ENCODE measurements around the gene SLC38A1.
A peak's percentile ranks its signal among the peaks of the same experiment; 100 is the strongest.
"Not testable (repeated sequence)": the region's sequence is repeated elsewhere in the genome, so short reads cannot be mapped to it uniquely, and the experiment has no call there.

SLC38A1 gene

DNA sequence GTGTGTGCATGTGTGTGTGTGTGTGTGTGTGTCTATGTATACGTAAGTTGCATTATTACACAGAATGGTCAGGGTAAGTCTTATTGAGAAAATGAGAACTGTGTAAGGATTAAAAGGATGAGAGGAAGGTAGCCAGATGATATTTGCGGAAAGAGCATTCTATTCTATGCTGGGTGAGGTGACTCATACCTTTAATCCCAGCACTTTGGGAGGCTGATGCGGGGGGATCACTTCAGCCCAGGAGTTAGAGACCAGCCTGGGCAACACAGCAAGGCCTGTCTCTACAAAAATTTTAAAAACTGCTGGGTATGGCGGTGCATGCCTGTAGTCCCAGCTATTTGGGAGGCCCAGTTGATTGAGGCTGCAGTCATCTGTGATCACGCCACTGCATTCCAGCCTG, 103.7 kb downstream of the SLC38A1 start:
- no peak for DNase-seq (ENCODE audit: low spot score)

- no peak for DNase-seq (ENCODE audit: low spot score)
These were observed 104.6 kb downstream of the SLC38A1 start for GRCh38 chr12:46164186-46164761.

DNA sequence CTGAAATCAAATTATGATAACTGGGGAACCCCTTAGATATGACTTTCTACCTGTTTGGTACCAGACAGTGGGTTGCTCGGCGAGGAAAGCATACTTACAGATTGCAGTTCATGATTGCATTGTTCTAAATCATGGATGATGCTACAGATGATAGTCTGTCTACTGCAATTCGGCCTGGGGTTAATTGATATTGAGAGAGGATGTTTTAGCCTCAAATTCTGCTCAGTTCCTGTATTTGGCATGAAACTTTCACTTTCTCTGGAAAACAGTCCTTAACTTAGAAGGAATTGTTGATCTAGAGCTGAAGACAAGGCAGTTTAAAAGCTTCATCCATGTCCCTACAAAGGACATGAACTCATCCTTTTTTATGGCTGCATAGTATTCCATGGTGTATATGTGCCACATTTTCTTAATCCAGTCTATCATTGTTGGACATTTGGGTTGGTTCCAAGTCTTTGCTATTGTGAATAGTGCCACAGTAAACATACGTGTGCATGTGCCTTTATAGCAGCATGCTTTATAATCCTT, 106.2 kb downstream of the SLC38A1 start:
- DNase-seq (ENCODE audit: low spot score): not testable (repeated sequence)

DNA sequence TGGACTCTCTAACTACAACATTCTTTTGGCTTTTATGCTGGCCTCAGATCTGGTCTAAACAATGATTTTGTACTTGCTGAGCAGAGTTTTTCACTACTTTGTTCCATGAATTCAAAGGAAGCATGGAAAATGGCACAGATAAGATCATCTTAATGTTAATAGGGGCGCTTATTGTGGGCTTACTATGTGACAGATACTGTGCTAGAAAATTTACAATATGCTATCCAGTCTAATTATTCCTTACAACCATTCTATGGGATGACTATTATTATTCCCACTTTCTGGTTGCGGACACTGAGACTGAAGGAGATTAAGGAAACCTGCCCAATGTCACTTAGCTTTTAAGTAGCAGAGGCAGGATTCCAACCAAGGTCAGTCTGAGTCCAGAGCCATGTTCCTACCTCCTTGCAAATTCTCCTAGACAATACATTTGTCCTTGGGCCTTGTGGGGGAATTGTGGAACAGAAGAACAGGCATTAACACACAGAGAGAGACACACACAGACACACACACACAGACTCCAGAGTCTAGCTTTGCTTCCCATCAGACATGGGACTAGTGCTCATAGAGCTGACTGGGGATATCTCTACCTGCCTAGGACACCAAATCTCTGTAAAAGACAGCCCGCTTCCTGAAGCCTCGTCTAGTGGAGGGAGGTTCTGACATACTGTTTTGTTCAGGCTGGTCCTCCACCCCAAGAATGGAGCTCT, 107.7 kb downstream of the SLC38A1 start:
- DNase-seq (ENCODE audit: low spot score): no peak

DNA sequence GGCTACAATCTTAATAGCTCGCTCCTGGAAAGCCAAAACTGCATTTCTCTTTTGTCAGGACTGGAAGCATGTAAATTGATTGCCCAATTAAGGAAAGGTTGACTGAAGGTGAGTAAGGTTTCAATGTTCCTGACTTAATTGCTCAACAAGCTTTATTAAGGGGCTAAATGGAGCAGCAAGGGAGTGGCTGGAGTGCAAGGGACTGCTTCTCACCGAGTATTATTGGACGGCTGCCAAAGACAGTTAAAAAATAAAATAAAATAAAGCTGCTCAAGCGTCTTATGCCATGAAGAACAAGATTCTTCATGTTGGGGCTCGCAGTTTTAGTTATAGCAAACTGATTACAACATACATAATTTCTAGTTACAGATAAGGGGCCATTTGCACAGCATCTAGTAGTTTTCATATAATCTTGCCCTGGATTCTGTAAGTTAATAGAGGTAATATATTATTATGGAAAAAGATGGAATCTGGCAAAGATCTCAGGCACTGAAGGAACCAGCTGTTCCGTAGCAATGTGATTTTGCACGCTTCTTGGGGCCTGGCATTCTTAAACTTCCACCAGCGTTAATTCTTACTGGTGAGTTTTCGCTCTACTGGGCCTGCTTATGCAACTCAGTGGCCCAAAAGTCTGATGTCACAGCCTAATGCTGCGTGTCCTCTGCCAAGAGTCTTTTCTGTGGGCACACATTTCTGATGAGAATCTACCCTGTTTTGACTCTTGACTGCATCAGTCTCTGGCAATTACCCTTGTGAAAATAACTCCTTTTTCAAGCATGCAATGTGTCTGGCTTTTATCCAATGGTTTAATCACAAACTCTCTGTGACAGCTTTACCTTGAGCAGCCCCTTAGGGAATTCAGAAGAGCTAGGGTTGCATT, 108.5 kb downstream of the SLC38A1 start:
- no peak for DNase-seq (ENCODE audit: low spot score)

DNA sequence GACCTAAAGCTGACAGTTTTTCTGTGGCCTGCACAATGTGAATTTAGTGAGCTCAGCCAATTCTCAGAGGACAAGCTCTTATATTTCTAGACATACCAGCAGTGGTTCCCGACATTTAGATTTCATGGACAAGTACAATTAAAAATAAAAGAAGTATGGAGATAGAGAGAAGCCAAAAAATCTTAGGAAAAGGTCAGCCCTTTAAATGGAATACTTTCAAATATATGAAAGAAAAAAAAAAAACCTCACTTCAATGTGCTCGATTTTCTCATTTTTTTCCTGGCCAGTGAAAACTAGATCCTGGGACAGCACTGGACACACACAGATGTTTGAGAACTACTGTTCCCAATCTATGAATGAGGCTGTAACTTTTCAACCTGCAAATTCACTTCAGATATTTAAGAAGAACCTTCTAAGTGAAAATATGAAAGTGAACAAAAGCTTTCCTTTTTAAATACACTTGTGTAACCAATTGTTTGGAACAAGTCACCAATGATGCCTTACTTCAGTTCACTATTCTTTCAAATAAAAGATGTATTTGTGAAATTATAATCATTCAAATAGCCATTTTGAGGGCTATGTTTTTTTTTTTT, 109.4 kb downstream of the SLC38A1 start:
- DNase-seq (ENCODE audit: low spot score): no peak

GRCh38 chr12:46158501-46158900, 110.3 kb downstream of the SLC38A1 start:
- no peak for DNase-seq (ENCODE audit: low spot score)

GRCh38 chr12:46154221-46154985, 114.4 kb downstream of the SLC38A1 start:
- no peak for DNase-seq (ENCODE audit: low spot score)

DNA sequence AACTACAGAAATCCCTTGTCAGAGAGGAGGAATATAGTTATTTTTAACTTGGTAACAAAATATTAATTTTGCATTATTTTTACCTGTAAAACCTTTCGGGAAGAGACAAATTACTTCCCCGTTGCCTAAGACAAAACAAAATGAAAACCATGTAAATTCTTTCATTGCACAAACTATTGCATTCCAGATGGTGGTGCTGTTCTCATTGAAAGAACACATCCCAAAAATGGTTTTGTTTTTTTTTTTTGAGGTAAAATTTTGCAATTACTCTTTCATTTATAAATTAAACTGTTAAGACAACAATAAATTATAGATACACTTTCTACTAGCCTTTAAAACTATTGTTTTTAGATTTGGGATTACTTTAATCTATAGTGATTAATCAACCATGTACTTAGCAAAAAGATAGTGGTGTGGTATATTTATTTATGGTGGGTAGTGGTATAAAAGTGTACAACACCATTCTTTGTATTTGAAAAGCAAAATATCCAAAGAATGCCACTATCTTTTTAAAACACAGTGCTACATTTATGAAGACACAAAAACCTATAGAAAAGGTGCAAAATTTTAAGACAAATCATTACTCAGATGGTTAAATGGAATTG, 115.5 kb downstream of the SLC38A1 start:
- DNase-seq (ENCODE audit: low spot score): peak; percentile 8

DNA sequence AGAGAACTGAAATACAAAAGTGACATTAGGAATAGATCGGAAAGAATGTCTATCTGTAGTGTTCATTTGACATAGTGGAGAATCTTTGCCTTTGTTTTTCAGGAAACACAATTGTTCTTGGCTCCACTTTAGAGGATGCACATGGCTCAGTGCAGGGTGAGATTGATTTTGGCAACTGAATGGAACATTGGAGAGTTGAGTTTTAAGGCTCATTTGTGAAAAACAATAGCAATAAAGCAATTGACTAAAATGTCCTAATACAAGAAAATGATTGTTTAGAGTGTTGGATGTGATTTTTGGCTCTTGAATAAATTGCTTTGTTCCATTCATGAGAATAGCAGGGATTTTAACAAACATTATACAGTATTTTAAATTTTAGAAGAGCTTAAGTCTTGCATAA, 116.4 kb downstream of the SLC38A1 start:
- no peak for DNase-seq (ENCODE audit: low spot score)

DNA sequence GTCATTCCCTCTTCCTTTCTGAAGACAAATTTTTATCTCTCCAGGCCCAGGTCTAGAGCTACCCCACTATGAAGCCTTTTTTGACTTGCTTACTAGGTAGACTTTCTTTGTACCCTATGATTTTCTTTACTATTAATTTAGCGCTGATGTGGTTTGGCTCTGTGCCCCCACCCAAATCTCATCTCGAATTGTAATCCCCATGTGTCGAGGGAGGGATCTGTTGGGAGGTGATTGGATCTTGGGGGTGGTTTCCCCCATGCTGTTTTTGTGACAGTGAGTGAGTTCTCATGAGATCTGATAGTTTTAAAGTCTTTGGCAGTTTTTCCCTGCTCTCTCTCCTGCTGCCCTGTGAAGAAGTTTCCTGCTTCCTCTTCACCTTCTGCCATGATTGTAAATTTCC, 118.1 kb downstream of the SLC38A1 start:
- no peak for DNase-seq (ENCODE audit: low spot score)

- no peak for DNase-seq (ENCODE audit: low spot score)
These were observed 118.9 kb downstream of the SLC38A1 start for GRCh38 chr12:46149905-46150304.

DNA sequence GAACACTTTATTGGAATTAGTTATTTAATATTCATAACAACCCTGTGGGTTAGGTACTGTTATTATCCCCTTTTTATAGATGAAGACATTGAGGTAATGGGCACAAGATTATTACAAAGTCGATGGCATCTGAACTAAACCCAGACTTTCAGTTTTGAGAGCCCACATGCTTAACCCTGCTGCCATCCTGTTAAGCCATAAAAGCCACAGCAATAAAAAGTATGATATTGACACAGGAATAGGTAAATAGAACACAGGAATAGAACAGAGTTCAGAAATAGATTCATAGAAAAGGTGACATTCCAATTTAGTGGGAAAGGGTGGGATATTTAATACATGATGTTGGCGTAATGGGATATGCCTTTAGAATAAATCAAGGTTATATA, 119.8 kb downstream of the SLC38A1 start:
- DNase-seq (ENCODE audit: low spot score): no peak

DNA sequence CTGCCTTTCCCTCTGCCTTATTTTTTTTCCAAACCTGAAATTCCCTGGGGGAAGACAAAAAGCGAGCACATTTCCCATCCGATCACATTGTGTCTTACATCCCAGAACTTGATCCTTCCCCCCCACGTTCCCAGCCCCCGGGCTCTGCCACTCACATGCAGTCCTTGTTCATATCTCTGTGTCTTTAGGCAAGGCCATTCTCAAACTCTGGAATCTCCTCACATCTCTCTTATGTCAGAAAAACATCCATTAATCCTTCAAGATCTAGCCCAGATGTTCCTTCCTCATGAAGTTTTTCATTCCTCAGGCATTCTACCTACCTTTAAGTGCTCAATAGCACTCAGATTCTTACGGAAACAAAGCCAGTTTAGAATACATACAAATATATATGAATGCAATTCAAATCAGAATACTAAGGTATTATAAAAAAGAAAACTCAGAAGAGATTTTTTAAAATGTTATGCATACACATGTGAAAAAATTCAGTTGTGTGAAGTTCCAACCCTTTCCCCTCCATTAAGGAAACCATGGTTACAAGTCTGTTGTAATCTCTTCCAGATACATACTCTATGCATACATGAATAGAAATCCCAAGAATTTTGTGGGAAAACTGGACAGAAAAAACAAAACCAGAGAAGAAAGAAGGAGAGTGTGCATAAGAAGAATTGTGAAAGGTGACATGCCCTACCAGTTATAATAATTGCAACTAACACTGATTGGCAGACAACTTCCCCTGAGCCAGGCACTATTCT, 120.3 kb downstream of the SLC38A1 start:
- DNase-seq (ENCODE audit: low spot score): no peak

- no peak for DNase-seq (ENCODE audit: low spot score)
These were observed 121.7 kb downstream of the SLC38A1 start for GRCh38 chr12:46147144-46147543.

DNA sequence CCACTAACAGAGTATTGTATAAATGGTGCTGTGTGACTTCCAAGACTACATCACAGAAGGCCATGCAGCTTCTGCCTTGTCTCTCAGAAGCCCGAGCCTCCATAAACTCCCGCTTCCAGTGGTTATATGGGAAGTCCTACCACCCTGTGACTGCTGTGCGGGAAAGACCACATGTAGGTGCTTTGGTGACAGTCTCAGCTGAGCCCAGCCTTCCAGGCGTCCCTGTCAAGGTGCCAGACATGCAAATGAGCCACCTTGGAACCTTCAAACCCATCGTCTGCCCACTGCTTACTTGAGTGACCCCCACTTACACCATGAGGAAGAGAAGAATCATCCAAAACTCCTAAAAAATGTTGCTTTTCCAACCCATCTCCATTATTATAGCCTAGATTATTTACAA, 123.0 kb downstream of the SLC38A1 start:
- DNase-seq (ENCODE audit: low spot score): no peak

GRCh38 chr12:46144433-46144832, 124.4 kb downstream of the SLC38A1 start:
- no peak for DNase-seq (ENCODE audit: low spot score)

DNA sequence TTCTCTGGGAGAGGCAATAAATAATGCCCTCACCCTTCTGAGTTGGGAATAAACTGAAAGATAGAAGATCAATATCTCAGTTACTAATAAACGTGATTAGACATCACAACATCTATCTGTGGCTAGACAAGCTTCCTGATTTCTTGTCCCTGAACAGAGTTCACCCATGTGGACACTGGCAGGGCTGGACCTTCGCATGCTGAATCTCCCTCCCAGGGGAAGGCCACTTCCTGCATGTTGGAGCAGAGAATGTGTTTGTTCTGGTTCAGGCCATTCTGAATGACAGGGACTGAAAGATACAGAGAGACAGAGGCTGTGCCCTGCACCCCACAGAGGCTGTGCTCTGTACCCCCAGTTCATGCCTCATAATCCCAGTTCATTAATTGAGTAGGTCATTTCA, 132.6 kb downstream of the SLC38A1 start:
- DNase-seq (ENCODE audit: low spot score): no peak

GRCh38 chr12:46135750-46136149, 133.1 kb downstream of the SLC38A1 start:
- DNase-seq (ENCODE audit: low spot score): no peak

DNA sequence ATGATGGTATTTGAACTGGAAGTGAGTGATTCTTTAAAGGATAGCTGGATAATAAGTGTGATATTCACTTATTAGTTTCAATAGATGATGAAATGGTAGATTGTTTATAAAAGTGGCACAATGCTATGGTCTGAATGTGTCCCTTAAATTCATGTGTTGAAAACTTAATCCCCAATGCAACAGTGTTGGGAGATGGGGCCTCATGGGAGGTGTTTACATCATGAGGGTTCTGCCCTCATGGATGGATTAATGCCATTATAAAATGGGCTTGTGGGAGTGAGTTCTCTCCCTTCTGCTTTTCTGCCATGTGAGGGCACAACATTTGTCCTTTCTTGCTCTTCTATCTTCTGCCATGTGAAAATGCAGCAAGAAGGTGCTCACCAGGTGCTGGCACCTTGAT, 134.0 kb downstream of the SLC38A1 start:
- no peak for DNase-seq (ENCODE audit: low spot score)

All from germinal center (tissue), 1 donor.